ENCODE measurements around the gene ZMYM5. TPM values are rescaled to one million over a fixed set of nuclear protein-coding genes. Genes with fewer than 3 reads are reported as not detected.

Gene ZMYM5
- total and polyA plus RNA-seq, 2 of the 4 experiments (the other 2 are of a cell fraction): 7.0 to 10.2 TPM

GRCh38 chr13:19795956-19796355 lies 67.5 kb downstream of the ZMYM5 start:
- H3K18ac ChIP-seq (ENCODE audit: low read depth, low read length): no peak overlapping the region
- H2BK20ac ChIP-seq (ENCODE audit: low read depth, low read length): no peak overlapping the region
- H2AFZ ChIP-seq (replicated peaks; ENCODE audit: low read length, poor library complexity): no peak overlapping the region
- H4K8ac ChIP-seq (ENCODE audit: low read depth in 2 of 2, low read length in 2 of 2): no peak overlapping the region
- no peak overlapping the region for H2BK120ac ChIP-seq (ENCODE audit: low read depth, low read length)
- no peak overlapping the region for H3K14ac ChIP-seq (replicated peaks; ENCODE audit: low read depth, low read length)
- no peak overlapping the region for H3K9ac ChIP-seq (ENCODE audit: low read depth, low read length)
- H3K36me3 ChIP-seq (ENCODE audit: control insufficient read depth, insufficient read depth, low read length): no peaks in the 10 kb centered on the region
- 0 out of 2 replicates have a peak, but pooled peaks cover 7% of the 10 kb centered on the region for H3K9me1 ChIP-seq (ENCODE audit: insufficient read depth, low read length)
- dilution Hi-C loops (cut with HindIII; ENCODE audit: low sequenced_read_pairs, unreplicated experiment) (no loop called here), in situ Hi-C loops (cut with MboI; ENCODE audit: low sequenced_read_pairs) (no loop called here), intact Hi-C loops (cut with micrococcal nuclease) (no loop called here)
- H3K79me1 ChIP-seq (ENCODE audit: low read depth in 1 of 2, low read length in 2 of 2): peaks cover 0 to 5% of the 10 kb centered on the region in 2 experiments; a peak in 1 of 4 replicates
- no peak overlapping the region for H3K4ac ChIP-seq (ENCODE audit: low read depth, low read length)
- no peak overlapping the region for H2BK15ac ChIP-seq (ENCODE audit: low read depth, low read length)
- H4K91ac ChIP-seq (ENCODE audit: insufficient read depth, low read depth, low read length): no peak overlapping the region
- no peak overlapping the region for H3K56ac ChIP-seq (ENCODE audit: extremely low read depth, insufficient read depth, low read length)
- no peaks in the 10 kb centered on the region for H4K20me1 ChIP-seq (ENCODE audit: insufficient read depth, low read length)
- 86% methylated on average over 3 of the region's 7 CpGs; no CpG with 5 or more reads in 1 of the 2 experiments for WGBS, 2 experiments (ENCODE audit: extremely low coverage in 2 of 2, insufficient read length in 1 of 2)
- H4K5ac ChIP-seq (ENCODE audit: low read depth, low read length): no peak overlapping the region
- H3K9me3 ChIP-seq (ENCODE audit: control insufficient read depth, insufficient read depth, low read length): no peaks in the 10 kb centered on the region
- no peak overlapping the region for H3K4me2 ChIP-seq (ENCODE audit: low read depth, low read length)
- no TSS peak for BruUV-seq (replicated peaks)
- H3K4me3 ChIP-seq (ENCODE audit: insufficient read depth, low read depth, low read length): no peak overlapping the region
- no peak overlapping the region for H3K27ac ChIP-seq (ENCODE audit: insufficient read depth, low read length)
- ATAC-seq (ENCODE audit: low read depth) (no peak), DNase-seq (no peak)
- H3K23ac ChIP-seq (ENCODE audit: low read depth, low read length): no peak overlapping the region
- H2AK9ac ChIP-seq (replicated peaks; ENCODE audit: low read depth, low read length, poor library complexity): no peak overlapping the region
- POLR2A ChIA-PET (ENCODE audit: unreplicated experiment): no interaction called here
- peaks cover 7% of the 10 kb centered on the region for H3K4me1 ChIP-seq (ENCODE audit: control insufficient read depth, insufficient read depth, low read length)
- TF ChIP-seq USF2 (IDR thresholded peaks at IDR 0.05; ENCODE audit: low read depth, low read length) (no peak), CTCF (conservative IDR thresholded peaks at IDR 0.05; ENCODE audit: low read depth, low read length) (no peak), RFX5 (IDR thresholded peaks at IDR 0.05; ENCODE audit: low read depth, low read length) (no peak), RAD21 (IDR thresholded peaks at IDR 0.05; ENCODE audit: low read length) (no peak), FOS (IDR thresholded peaks at IDR 0.05; ENCODE audit: low read depth, low read length) (no peak), ELK1 (IDR thresholded peaks at IDR 0.05; ENCODE audit: borderline replicate concordance, low read depth, low read length) (no peak), POLR2A (IDR thresholded peaks at IDR 0.05; ENCODE audit: low read depth, low read length) (no peak), MAZ (IDR thresholded peaks at IDR 0.05; ENCODE audit: borderline replicate concordance, low read depth, low read length) (no peak), SMC3 (IDR thresholded peaks at IDR 0.05; ENCODE audit: low read depth, low read length) (no peak), RCOR1 (IDR thresholded peaks at IDR 0.05; ENCODE audit: insufficient replicate concordance, low read length) (no peak)
- H2BK5ac ChIP-seq (ENCODE audit: low read depth, low read length, poor library complexity, severe bottlenecking): no peak overlapping the region
- no peak overlapping the region for H2AK5ac ChIP-seq (ENCODE audit: low read depth, low read length)
- H3K27me3 ChIP-seq (ENCODE audit: control insufficient read depth, insufficient read depth, low read length): no peaks in the 10 kb centered on the region
- CTCF ChIA-PET: no interaction called here

All from IMR-90 (cell line).